ENCODE measurements around the gene PAX4. TPM values are rescaled to one million over a fixed set of nuclear protein-coding genes. Genes with fewer than 3 reads are reported as not detected.

PAX4 gene
- total and polyA plus RNA-seq, 9 of the 15 experiments (the other 6 are each of a cell fraction or from before 2014, with no cell fraction given): not detected

DNA sequence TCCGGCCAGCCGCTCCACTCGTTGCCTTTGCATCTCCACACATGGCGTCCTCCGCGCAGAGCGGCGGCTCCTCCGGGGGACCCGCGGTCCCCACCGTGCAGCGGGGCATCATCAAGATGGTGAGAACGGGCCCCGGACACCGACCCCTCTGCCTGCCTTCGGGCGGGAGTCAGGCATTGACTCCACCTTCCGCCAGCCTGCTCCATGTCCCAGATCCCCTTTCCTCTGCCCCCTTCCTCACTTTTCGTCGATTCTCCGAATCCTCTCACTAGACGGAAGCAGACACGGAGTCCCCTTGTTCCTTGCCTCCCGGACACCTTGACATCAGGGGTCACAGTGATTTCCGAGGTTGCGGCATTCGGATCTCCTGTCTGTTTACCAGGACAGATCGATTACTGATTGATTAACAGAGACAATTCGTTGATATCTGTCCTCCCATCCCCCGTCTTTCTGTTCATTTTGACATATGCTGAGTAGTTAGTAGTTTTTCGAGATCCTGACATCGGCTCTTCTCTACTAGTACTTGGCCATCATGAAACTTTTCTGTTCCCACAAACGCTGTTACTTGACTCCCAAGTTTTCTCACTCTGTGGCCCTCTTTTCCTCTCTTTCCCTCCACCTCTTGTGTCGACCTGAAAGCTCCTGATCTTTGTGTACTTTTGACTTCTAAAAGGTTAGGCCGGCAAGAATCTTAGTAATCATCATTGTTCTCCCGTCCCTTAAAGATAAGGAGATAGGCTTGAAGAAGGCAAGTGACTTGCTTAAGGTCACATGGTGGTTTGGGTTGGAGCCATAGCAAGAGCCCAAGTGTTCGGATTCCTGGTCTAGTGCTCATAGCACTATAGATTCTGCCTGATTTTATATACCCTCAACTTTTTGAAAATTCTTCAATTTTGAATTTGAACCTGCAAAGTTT lies 34.6 kb upstream of the PAX4 start:
- DNase-seq (ENCODE audit: extremely low read depth in 1 of 4, low spot score in 3 of 4) (peak in 2 of 4 experiments; percentile 34 to 73), ATAC-seq (peak; percentile 37), FAIRE-seq (peak; percentile 60)
- intact Hi-C loops (cut with micrococcal nuclease): loop anchor here (5.0 kb wide), 4 partner anchors 65 to 335 kb away; partner anchors contain the start of genes ARF5 and GCC1
- ChIA-PET CTCF (ENCODE audit: low intra/inter-chr PET ratio) (no interaction called here), POLR2A (interaction anchor here (0.7 to 3.4 kb wide), 14 partner anchors 8 to 1197 kb away, joined by 3 to 17 read pairs (median 3); no protein-coding TSS in a partner anchor)
- Histone ChIP-seq H3K4me3 (peak overlapping the region; percentile 86), H3K27ac (ENCODE audit: extremely low read depth, low read depth, low read length) (peak overlapping the region; percentile 82), H3K4me1 (replicated peaks in 1 of 2; ENCODE audit: control insufficient read depth in 2 of 2, insufficient read depth in 2 of 2, low read length in 2 of 2) (peaks cover 17 to 59% of the 10 kb centered on the region in 2 experiments), H2AFZ (ENCODE audit: low read depth, low read length) (peak overlapping the region; percentile 89), H3K36me3 (ENCODE audit: control insufficient read depth, insufficient read depth, low read length) (peaks cover 40% of the 10 kb centered on the region), H3K9me1 (ENCODE audit: control insufficient read depth, insufficient read depth, low read length) (peaks cover 17% of the 10 kb centered on the region), H3K9me3 (replicated peaks; ENCODE audit: control insufficient read depth, insufficient read depth, low read depth, low read length) (no peaks in the 10 kb centered on the region), H3K27me3 (ENCODE audit: control insufficient read depth in 2 of 2, insufficient read depth in 2 of 2, low read length in 2 of 2) (no peaks in the 10 kb centered on the region), H3K9ac (ENCODE audit: insufficient read depth in 1 of 2, low read depth in 2 of 2, low read length in 2 of 2) (peak overlapping the region; percentile 95 to 99), H4K20me1 (replicated peaks; ENCODE audit: control insufficient read depth, insufficient read depth, low read length) (peaks cover 43% of the 10 kb centered on the region), H3K4me2 (ENCODE audit: insufficient read depth, low read length) (peak overlapping the region; percentile 100), H3K79me2 (ENCODE audit: control insufficient read depth, insufficient read depth, low read length) (peaks cover 65% of the 10 kb centered on the region)
- in situ Hi-C loops (cut with MboI): no loop called here
- BruUV-seq (replicated peaks): TSS peak; percentile 39
- WGBS (ENCODE audit: insufficient coverage, low coverage, missing lambda C conversion rate): under 1% methylated on average over 38 of the region's 38 CpGs
- TF ChIP-seq SLC30A9 (CRISPR knock-in tag; IDR thresholded peaks at IDR 0.05) (no peak), NR4A1 (CRISPR knock-in tag; IDR thresholded peaks at IDR 0.05) (no peak), NR4A1 (tag; IDR thresholded peaks at IDR 0.05) (peak; percentile 63; the same call in 1 of the 2 replicates), MTA3 (IDR thresholded peaks at IDR 0.05; ENCODE audit: borderline replicate concordance) (0 out of 2 replicates have a peak, but pooled peaks have one; percentile 5), CBX8 (IDR thresholded peaks at IDR 0.05; ENCODE audit: borderline replicate concordance, extremely low read depth, low read depth, low read length, poor library complexity, severe bottlenecking) (no peak), MAFK (IDR thresholded peaks at IDR 0.05; ENCODE audit: low read length) (no peak), MEF2A (IDR thresholded peaks at IDR 0.05; ENCODE audit: control insufficient read depth, low read depth, low read length) (no peak), KAT7 (CRISPR knock-in tag; IDR thresholded peaks at IDR 0.05; ENCODE audit: borderline replicate concordance) (0 out of 2 replicates have a peak, but pooled peaks have one; percentile 60), ADNP (tag; IDR thresholded peaks at IDR 0.05) (no peak), SMC3 (conservative IDR thresholded peaks at IDR 0.05; ENCODE audit: insufficient read depth, low read depth, low read length) (no peak), JUN (IDR thresholded peaks at IDR 0.05; ENCODE audit: borderline replicate concordance, low read depth, low read length) (no peak), JUN (CRISPR knock-in tag; IDR thresholded peaks at IDR 0.05; ENCODE audit: borderline replicate concordance) (0 out of 2 replicates have a peak, but pooled peaks have one; percentile 67), ZC3H4 (CRISPR knock-in tag; IDR thresholded peaks at IDR 0.05; ENCODE audit: borderline replicate concordance) (peak; percentile 91; the same call in 1 of the 2 replicates)
- TF ChIP-seq, protein P1, sequence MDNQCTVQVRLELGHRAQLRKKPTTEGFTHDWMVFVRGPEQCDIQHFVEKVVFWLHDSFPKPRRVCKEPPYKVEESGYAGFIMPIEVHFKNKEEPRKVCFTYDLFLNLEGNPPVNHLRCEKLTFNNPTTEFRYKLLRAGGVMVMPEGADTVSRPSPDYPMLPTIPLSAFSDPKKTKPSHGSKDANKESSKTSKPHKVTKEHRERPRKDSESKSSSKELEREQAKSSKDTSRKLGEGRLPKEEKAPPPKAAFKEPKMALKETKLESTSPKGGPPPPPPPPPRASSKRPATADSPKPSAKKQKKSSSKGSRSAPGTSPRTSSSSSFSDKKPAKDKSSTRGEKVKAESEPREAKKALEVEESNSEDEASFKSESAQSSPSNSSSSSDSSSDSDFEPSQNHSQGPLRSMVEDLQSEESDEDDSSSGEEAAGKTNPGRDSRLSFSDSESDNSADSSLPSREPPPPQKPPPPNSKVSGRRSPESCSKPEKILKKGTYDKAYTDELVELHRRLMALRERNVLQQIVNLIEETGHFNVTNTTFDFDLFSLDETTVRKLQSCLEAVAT (IDR thresholded peaks at IDR 0.05): peak in 1 of 2 experiments; percentile 87

Data from K562 (cell line).